ENCODE results near the gene PDC.

The PDC gene

DNA sequence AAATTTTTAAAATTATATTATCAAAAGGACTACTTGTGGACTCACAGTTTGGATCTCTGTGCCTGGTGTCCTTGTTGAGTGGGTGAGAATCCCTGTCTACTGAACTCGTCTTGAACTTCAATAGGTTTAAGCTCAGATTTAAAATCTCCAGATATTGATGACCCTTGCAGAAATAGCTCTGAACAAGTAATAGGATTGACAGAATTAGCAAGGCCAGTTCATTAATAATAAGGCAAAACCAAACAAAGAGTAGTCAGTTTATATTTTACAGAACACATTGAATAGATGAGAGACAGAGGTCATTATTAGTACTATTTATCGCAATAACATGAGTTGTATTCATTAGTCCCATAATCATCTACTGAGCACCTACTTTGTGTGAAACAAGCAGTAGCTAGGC is at the start of gene PDC:
Gene PDC, minus strand, starts transcription at position 101 of the 400 bp plus-strand sequence. CDS start 11,655 bp downstream, outside the sequence.
- DNase-seq: no peak

- no peak for DNase-seq
These were observed 42.3 kb upstream of the PDC start for GRCh38 chr1:186503190-186503589.

GRCh38 chr1:186502087-186502486 is 41.2 kb upstream of the PDC start:
- DNase-seq: no peak

GRCh38 chr1:186500804-186501203 is 39.9 kb upstream of the PDC start:
- DNase-seq: no peak

GRCh38 chr1:186499571-186499970 is 38.7 kb upstream of the PDC start:
- DNase-seq: no peak

GRCh38 chr1:186498695-186499389 is 37.9 kb upstream of the PDC start:
- DNase-seq: no peak

DNA sequence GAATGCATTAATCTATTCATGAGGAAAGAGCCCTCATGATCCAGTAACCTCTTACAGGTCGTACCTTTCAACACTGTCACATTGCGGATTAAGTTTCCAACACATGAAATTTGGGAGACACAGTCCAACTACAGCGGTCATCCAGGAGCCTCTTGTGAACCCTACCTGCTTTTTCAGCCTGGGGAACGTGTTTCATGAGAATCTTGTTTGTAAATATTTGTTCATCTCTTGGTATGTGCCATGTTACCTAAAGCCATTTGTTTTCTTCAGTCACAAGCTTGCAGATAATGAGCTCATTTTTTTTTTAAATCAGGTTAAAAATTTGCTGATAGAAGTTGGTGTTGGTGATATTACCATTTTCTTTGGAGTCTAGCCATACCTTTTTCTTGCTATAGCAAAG is 37.2 kb upstream of the PDC start:
- no peak for DNase-seq

DNA sequence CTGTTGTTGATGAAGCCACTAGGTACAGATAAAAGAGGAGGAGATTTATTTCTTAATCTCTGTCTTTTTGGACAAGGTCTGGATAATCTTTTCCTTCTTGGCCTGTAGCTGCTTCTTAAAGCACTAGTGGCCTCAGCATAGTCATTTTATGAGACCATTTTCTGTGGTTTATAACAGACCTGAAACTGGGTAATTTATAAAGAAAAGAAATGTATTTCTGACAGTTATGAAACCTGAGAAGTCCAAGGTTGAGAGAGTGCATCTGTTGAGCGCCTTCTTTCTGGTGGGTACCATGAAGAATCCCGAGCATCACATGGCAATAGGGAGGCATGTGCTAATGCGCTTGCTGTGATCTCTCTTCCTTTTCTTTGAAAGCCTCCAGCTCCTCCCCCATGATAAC is 36.7 kb upstream of the PDC start:
- no peak for DNase-seq

DNA sequence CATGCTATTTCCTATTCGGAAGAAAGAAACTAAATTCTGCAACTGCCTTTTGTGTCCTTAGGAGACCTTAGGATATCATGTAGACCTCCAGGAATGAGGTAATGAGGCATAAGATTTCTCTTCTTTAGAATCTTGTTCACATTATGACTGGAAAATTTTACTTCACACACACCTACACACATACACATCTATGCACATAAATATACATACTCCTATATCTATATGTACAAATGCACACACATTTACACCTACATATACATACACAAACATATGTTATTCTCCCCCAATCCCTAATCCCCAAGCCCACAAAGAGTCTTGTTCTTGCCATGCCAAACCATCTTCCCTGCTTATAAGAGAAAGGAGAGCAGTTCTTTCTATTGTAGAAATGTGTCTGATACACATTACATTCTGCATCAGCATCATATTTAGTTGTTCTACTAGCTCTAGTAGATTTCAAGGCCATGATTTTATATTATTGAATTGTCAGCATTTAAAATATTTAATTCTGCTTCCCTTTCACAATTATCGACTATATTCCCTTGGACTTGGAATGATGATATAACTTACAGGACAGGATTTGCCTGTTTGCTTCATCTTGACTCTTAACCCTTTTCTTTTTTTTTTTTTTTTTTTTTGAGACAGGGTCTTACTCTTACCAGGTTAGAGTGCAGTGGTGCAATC is 35.4 kb upstream of the PDC start:
- no peak for DNase-seq

DNA sequence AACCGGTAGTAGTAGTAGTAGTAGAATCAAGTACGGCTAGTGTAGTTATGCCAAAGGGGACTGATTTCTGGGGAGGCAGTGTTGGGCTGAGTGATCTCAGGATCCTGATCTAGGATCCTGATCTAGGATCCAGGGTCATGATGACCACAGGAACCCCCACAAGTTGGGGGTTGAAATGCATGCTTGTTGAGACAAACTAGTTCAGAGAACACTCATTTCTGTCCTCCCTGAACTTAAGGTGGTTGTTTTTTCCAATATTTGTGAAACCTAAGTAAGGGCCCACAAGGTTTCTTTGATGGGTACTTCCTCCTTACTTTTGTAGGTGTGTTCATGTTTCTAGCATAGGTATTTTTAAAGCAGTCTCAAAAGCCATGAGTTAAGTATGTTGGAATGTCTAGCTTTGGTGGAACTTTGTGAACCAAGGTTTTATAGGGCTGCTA is 33.9 kb upstream of the PDC start:
- DNase-seq: no peak

DNA sequence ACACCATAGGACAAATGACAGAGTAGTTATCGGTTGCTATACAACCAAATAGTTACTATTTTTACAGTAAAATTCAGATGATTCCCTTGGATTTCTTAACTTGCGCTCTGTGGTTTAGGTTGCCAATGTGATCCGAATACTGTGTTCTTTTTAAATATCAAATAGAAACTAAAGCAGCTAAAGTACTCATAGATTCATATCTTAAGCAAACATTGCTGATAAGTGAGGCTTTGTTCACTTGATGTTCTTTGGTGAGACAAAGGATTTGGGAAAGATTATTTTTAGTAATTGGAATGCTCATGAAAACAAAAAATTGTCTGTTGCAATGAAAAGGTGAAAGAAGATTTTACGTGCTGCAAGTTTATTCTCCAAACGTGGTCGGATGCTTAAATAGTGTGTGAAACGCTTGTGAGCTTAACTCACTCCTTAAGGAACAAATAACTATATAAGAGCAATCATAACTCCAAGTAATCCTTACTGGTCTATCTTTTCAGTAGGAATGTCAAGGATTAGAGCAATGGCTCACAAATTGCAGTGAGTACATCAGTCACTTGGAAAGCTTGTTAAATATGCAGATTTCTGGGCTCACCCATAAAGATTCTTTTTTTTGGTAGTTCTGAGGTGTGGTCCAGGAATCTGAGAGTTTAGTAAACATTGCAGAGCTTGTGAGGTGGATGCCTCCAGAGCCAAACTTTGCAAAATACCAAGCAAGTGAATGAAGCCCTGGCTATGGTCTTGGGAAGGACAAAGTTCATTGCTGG is 31.8 kb upstream of the PDC start:
- DNase-seq: no peak

- DNase-seq: no peak
These were observed 30.4 kb upstream of the PDC start for GRCh38 chr1:186491336-186491735.

GRCh38 chr1:186487163-186487562 is 26.2 kb upstream of the PDC start:
- DNase-seq: no peak

- DNase-seq: no peak
These were observed 25.1 kb upstream of the PDC start for GRCh38 chr1:186486061-186486460.

DNA sequence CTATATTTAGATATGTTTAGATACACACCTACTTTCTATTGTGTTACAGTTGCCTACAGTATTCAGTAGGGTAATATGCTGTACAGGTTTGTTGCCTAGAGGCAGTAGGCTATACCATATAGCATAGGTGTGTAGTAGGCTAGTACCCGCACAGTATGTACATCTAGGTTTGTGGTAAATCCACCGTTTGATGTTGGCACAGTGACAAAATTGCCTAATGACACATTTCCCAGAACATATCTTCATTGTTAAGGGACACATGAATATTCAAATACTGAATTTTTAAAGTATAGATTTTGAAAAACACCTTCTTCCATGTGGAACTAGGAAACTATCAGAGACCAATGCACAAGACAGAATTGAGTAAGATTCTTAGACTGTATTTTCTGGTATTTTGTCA is 22.6 kb upstream of the PDC start:
- no peak for DNase-seq

- peak; percentile 53 for DNase-seq
These were observed 21.8 kb upstream of the PDC start for GRCh38 chr1:186482661-186483255.

- no peak for DNase-seq
These were observed 20.5 kb upstream of the PDC start for GRCh38 chr1:186481303-186481888.

DNA sequence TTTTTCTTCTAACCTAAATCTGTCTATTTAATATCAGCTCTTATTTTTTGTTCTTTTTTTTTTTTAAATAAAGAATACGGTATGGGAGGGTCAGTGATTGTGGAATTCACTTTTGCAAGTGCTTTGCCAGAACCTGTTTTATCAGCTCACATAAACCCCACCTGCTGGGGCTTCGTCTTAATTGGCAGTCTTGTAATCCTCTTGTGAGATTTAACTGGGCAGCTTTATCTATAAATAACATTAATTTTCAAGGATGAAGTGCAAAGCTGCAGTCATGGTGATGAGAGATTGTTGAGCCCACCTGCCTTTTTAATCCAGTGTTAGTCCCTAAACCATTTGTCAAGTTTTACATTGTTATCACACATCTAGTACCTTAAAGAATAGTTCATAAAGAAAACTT is 18.2 kb upstream of the PDC start:
- no peak for DNase-seq

DNA sequence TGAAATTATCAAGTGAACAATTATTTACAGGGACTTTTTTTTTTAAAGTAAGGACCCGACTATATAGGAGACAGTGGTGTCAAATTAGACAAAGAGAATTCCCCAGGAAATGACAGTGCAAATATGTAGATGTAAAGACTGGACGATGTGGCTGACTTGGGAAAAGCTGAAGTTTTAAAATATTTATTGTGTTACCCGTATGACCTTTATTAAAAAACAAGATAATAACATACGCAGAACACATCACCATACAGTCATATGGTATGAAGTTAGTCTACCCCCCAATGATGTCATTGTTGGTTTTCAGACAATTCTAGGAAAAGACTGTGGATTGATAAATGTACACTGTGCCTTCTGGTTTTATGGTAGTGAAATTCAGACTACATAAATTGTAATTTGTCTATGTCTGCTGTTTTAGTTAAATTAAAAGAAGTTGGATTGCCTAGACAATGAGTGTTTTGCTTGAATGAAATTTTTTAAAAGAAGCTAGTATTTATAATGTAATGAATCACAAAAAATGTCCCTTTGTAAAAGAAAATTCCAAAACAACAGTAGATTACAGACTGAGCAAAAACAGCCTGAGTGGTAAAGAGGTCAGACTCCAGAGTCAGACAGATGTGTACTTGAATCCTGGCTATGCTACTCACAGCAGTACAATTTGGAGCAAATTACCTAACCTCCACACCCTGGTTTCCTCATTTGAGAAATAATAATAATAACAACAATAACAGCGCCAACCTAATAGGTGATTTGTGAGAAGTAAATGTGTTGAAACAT is 15.5 kb upstream of the PDC start:
- no peak for DNase-seq

DNA sequence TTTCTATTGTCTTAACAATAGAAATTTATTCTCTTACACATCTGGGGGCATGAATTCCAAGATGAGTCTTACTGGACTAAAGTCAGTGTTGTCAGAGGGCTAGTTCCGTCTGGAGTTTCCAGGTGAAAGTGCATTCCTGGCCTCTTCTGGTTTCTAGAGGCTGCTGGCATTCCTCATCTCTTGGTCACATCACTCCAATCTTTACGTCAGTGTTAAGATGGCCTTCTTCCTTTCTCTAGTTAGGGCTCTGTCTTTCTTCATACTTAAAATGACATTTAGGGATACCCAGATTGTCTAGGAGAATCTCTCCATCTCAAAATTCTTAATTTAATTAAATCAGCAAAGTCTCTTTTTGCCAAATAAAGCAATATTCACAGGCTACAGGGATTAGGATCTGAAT is 13.3 kb upstream of the PDC start:
- no peak for DNase-seq

DNA sequence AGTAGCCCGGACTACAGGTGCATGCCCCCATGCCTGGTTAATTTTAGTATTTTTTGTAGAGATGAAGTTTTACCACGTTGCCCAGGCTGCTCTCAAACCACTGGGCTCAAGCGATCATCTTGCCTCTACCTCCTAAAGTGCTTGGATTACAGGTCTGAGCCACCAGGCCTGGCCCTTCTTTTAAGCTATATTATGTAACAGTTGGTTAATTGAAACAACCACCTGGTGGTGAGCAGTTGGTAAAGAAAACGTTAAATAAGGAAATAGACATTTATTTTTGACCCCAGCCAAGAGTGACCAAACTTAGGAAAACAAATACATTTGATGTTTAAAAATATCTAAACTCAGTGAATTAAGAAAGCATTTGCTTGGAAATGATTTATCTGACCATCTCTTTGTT is 12.1 kb upstream of the PDC start:
- no peak for DNase-seq

- DNase-seq: no peak
These were observed 5.0 kb upstream of the PDC start for GRCh38 chr1:186465946-186466345.

Measured in NCI-H1048 (cell line).